Gastroesophageal sphincter (tissue), 2 donors: ENCODE measurements around the gene ZBTB16.

Experiments used
- POLR2A ChIP-seq, 2 donors: fragments of 450-650 bp; IDR thresholded peaks; one replicate each; pipeline ENCODE4 v1.6.1; 2017; ENCODE audit warnings: antibody characterized with exemption in 2 of 2, mild to moderate bottlenecking in 2 of 2, moderate library complexity in 1 of 2
- POLR2AphosphoS5 ChIP-seq: sonication (generic); formaldehyde crosslinking; IDR thresholded peaks from one replicate; pipeline ENCODE4 v1.6.1; 2017; ENCODE audit warnings: antibody characterized with exemption

- TF ChIP-seq POLR2AphosphoS5 (no peak), POLR2A (IDR thresholded peaks at IDR 0.05) (no peak)
Observed at GRCh38 chr11:114199051-114199450, 139.5 kb downstream of the ZBTB16 start.
